NCI-H2029 (cell line): ENCODE data around the gene SELENOP.
"Not testable (repeated sequence)": the region's sequence is repeated elsewhere in the genome, so short reads cannot be mapped to it uniquely, and the experiment has no call there.

Experiments
- DNase-seq: peaks from one replicate; lab custom pipeline; 2025; lab: John Stamatoyannopoulos, UW

Gene SELENOP

DNA sequence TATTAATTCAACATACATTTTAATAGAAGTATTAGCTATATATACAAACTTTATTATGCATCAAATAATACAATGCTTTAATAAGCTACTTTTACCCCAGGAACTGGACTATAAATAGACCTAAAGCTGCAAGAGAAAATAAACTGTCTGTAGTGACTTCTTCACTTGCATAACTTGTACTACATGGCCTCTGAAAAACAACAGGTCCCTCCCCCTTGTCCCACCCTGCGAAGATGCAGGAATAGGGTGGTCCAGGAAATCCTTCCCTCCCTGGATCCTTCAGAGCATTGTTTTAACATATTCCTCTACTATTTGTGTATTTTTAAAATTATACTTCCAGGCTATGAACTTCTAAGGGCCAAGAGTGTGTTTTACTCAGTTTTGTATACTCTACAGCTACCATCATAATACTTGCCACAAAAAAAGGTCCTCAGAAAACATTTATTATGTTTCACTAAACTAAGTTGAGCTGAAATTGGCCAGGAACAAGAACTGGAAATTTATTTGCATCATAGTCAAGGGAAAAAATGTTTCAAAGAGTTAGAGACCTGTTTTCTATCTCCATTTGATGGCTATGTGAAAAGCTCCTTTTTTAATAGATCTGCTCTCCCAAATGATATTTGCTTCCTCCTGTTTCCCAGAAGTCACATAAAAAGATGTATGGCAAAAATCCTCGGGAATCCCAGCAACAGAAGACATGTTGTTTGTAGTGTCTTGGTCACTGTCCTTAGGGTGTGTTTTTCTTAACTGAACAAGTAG lies 15.2 kb upstream of the SELENOP start:
- no peak for DNase-seq

GRCh38 chr5:42825422-42826148 lies 13.9 kb upstream of the SELENOP start:
- DNase-seq: no peak

DNA sequence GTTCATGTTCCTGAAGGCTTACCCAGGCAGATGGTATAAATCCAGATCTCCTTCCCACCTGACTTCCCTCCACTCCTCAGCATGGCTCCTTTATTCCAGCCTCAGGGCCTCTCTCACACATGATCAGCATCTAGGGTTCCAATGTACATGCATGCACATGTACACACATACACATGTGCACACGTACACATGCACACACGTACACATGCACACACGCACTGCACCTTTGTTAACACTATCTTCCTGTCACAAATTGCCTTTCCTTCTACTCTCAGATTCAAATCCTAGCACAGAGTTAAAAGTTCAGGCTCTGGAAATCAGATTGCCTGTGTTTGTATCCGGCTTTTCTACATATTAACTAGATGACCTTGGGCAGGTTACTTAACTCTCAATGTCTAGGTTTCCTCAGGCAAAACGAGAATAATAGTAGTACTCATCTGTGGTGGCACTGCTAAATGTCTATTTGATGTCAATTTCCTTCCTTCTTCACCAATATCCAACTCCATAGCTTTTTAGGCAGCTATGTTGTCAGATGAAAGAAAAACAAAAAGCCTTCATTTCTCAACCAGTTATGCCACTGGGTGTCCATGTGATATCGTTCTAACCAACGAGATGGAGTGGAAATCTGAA lies 12.8 kb upstream of the SELENOP start:
- DNase-seq: no peak

DNA sequence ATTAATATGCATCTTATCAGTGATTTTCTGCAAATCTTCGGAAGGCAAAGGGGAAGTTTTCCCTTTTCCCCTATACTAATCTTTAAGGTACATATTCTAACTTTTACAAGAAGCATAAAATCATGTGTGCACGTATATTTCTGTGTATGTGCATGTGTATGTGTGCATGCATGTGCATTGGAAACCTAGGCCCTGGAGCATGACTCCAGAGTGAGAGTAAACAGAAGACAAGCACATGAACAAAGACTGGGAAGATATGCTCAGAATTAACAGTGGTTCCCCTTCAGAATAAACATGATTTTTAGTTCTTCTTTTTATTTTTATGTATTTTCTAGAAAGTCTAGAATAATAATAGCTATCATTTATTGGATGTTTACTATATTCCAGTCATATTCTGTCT lies 10.9 kb upstream of the SELENOP start:
- no peak for DNase-seq

GRCh38 chr5:42819745-42820144 lies 8.1 kb upstream of the SELENOP start:
- no peak for DNase-seq

GRCh38 chr5:42816546-42816945 lies 4.9 kb upstream of the SELENOP start:
- DNase-seq: not testable (repeated sequence)

DNA sequence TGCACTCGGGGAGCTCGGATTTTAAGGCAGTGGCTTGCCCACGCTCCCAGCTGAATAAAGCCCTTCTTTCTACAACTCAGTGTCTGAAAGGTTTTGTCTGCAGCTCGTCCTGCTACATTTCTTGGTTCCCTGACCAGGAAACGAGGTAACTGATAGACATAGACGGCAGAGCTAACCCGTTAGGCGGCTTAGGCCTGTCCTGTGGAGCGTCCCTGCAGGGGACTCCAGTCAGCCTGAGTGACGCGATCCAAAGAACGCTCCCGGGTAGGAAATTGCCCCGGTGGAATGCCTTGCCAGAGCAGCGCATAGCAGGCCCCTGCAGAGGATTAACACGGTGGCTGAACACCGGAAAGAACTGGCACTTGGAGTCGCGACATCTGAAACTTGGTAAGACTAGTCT lies 1.8 kb upstream of the SELENOP start:
- DNase-seq: no peak

DNA sequence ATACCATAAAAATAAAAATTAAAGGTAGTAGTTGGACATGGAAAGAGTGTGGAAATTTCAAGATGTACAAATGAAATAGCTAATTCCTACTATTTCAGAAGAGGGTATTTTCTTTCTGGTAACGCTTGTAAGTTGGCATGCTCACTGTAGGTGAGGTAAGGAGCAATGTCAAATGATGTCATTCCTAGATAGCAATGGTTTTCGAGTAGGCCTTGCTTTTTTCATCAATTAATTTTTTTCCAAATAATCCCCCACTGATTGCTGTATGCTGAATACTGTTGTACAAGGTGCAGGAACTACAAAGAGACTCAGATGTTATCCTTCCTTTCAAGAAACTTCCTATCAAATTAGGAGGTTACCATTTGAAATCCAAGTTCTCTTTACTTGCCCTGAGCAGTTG lies 928 bp upstream of the SELENOP start:
- no peak for DNase-seq

DNA sequence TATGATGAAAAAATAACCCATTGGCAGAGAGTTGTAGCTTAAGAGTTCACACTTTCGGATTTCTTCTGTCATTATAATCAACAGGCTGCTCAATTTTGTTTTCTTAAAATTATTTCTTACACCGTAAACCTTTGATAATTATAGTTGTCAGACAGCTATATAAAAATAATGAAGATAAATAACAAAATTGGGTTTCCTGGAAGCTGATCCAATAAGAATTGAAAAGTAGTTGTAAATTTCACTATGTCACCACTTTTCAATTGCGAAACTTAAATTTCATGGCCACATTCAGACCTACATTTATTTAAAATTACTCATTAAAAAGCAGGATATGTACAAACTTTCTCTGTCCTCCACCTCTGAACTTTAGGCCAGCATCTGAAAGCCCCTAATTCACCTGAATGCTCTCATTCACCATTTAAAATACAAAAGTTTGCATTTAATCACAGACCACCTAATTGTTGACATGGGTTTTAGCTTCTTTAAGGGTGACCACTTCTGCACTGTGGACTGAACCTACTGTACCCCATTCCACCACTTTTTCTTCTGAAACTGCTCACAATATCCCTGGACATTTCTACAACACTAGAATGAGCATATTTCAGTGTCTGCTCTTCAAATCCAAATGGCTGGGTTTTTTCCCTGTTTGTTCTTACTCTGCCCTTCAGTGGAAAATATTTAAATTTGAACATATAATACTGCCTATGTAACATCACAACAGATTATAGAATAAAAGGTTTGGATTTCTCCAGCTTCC lies 680 bp downstream of the SELENOP start:
- DNase-seq: no peak

GRCh38 chr5:42808888-42809611 lies 2.6 kb downstream of the SELENOP start:
- no peak for DNase-seq

- DNase-seq: no peak
These were observed 3.8 kb downstream of the SELENOP start for GRCh38 chr5:42807722-42808447.

DNA sequence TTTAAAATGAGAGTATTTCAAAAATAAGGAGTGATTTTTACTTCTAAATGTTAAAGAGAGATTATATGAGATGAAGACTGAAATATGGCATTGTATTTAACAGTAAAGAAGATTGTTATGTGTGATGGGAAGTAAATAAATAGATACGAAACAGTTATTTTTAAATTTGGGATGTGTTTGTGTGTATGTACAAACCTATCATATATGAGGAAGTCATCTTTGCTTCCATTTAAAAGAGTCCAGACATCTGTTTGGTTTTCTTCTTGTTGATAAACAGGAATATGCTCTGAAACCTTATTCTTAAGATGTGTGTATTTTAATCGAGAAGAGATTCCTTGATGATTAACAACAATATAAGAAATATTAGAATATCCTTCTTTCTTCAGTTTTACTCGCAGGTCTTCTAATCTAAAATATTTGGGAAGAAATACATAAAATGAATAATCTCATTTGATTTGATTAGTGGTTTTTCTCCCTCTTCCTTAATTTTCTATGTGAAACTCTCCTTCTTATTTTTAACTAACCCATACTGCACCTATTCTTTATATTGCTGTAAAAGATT lies 4.9 kb downstream of the SELENOP start:
- DNase-seq: no peak

DNA sequence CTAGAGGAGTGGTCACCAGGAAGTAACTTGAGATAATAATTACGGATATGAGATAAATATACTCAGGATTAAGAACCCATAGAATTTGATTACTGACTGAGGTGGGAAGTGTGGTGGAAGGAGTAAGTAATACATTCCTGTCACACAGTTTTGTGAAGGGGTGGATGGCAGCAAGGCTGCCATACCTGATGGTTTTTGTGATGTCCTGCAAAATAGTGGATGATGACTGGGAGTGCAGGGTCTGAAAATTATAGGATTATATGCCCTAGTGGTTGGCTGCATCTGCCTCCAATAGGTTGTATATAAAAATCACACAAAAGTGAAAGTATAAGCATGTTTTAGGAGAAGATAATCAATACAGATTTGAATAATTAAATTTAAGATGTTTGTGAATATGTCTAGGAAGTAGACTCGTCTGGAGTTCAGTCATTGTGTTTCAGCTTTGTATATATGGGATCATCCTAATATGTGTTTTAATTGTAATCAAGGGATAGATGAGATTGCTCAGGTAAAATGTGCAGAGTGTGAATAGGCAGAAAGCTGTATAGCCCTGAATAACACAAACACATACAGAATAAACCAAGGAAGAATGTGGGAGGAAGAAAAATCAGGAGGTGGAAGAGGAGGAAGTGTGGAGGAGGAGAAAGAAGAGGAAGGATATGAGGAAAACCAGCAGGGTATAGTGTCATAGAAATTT lies 5.5 kb downstream of the SELENOP start:
- DNase-seq: no peak

DNA sequence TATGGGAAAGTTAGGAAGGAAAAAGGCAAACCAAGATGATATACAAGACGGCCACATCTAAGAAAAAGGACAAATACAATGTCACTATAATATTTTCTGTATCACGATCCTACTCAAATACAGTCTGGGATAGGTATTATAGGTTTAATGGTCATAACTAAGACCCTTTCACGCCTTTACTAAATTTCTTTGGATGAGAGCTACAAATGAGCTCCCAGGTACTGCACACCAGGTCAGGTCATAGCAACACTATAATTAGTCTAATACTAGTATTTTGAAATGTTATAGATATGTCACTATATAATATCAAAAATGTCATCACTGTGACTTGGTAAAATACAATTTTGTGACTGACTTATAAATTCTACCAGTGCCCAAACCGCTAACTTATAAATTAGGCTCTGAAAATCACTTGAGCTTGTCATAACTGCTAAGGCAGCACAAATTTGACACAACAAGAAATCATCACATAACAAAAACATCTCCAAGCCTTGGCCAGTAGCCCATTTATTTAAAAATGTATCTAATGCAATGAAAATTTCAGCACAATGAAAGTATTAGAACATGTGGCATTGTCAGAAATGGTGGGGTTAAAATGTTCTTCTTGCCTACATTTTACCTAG lies 6.9 kb downstream of the SELENOP start:
- DNase-seq: no peak

DNA sequence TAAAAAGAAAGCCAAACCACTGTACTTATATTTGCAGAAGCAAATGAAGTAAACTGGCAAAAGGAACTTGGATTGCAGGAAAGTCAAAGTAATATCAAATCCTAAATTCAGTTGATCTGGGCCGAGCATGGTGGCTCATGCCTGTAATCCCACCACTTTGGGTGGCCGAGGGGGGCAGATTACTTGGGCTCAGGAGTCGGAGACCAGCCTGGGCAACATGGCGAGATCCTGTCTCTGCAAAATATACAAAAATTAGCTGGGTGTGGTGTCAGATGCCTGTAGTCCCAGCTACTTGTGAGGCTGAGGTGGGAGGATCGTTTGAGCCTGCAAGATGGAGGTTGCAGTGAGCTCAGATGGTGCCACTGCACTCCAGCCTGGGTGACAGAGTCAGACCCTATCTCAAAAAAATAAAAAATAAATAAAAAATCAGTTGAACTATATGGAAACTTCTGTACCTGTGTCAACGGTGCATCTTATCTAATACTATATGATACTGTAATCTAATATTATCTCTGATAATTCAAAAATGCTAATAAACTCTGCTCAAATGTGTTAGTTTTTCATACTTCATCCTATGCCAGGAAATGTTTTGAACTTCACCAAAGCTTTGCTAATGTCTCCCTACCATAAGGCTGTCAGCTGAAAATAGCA lies 10.1 kb downstream of the SELENOP start:
- no peak for DNase-seq

- no peak for DNase-seq
These were observed 10.9 kb downstream of the SELENOP start for GRCh38 chr5:42800748-42801330.

GRCh38 chr5:42799668-42800114 lies 12.0 kb downstream of the SELENOP start:
- DNase-seq: no peak

DNA sequence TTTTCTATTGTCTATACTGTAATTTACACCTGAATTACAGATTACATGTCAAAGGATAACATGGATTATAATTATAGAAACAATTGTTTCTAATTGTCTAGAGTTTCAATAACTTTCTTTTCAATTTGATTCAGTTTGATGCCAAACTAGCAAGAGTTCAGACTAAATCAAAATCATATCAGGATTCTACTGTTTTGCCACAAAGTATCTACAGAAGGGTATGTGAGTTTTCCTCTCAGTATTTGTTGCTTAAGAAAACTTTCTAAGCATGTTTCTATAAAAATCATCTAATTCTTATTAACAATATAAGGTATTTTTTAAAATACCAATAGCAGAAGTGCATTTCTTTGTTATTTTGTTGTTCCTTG lies 12.5 kb downstream of the SELENOP start:
- DNase-seq: no peak
